GM12873 (cell line): ENCODE results near the gene POLR2E.

Source experiments
- TF ChIP-seq, protein P1 (sequence below): IDR thresholded peaks from 2 replicates; pipeline ENCODE4 v1.5.1; 2012; ENCODE audit warnings: low read depth, mild to moderate bottlenecking, moderate library complexity, low read length, control low read depth; ENCODE audit not compliant: insufficient read depth; ENCODE audit errors: missing control alignments

POLR2E gene

GRCh38 chr19:1123885-1124677, 28.9 kb upstream of the POLR2E start:
- TF ChIP-seq, protein P1, sequence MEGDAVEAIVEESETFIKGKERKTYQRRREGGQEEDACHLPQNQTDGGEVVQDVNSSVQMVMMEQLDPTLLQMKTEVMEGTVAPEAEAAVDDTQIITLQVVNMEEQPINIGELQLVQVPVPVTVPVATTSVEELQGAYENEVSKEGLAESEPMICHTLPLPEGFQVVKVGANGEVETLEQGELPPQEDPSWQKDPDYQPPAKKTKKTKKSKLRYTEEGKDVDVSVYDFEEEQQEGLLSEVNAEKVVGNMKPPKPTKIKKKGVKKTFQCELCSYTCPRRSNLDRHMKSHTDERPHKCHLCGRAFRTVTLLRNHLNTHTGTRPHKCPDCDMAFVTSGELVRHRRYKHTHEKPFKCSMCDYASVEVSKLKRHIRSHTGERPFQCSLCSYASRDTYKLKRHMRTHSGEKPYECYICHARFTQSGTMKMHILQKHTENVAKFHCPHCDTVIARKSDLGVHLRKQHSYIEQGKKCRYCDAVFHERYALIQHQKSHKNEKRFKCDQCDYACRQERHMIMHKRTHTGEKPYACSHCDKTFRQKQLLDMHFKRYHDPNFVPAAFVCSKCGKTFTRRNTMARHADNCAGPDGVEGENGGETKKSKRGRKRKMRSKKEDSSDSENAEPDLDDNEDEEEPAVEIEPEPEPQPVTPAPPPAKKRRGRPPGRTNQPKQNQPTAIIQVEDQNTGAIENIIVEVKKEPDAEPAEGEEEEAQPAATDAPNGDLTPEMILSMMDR = no peak

- TF ChIP-seq, protein P1 = no peak
Observed at GRCh38 chr19:1123381-1123780, 28.2 kb upstream of the POLR2E start.

- TF ChIP-seq, protein P1 = no peak
Observed at GRCh38 chr19:1122972-1123363, 27.8 kb upstream of the POLR2E start.

GRCh38 chr19:1122021-1122971, 27.1 kb upstream of the POLR2E start:
- TF ChIP-seq, protein P1 = no peak

DNA sequence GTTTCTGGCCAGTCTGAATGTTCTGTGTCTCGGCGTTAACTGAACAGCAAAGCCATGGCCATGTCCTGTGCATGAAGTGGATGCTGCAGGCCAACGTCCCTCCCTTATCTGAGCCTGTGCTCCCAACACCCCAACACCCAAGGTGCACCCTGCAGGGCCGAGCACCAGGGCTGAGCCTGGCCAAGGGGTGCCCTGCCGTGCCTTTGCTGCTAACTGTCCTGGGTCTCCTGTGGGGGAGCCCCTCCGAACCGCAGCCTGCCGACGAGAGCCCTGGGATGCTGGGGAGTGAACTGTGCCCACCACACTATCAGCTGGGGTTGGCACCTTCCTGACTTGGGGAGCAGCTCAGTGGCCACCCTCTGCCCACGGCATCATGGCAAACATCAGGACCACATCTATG, 26.2 kb upstream of the POLR2E start:
- TF ChIP-seq, protein P1 = no peak

DNA sequence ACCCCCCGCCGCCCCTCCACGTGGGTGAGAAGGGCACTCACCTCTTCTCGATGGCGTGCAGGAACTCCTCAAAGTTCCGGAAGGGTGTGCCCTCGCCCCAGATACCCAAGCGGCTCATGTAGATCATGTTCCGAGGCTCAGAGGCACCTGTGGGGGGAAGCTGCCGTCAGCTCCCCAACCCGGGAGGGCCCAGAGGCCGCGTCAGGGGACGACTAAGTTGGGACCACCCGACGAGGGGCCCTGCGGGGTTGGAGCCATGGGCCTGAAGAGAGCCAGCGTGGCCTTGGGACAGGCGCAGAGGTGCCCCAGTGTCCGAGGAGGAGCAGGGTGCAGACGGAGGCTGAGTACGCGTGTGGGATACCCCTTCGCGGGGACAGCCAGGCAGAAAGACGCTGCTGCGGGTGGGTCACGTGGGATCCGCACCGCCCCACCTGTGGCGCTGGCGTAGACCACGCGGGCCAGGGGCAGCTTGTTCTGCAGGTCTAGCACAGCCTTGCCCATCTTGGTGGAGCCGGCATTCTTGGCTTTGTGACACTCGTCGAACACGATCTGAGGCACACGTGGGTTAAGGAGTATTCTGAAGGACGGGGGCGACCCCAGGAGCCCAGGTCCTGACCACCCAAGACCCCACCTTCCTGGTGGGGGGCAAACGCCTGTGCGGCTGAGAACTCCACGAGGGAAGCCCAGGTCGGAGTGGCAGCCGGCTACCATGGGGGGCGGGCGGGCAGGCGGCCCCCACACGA, 24.5 kb upstream of the POLR2E start:
- TF ChIP-seq, protein P1 = no peak
